ENCODE measurements around the gene NGF.

The NGF gene

DNA sequence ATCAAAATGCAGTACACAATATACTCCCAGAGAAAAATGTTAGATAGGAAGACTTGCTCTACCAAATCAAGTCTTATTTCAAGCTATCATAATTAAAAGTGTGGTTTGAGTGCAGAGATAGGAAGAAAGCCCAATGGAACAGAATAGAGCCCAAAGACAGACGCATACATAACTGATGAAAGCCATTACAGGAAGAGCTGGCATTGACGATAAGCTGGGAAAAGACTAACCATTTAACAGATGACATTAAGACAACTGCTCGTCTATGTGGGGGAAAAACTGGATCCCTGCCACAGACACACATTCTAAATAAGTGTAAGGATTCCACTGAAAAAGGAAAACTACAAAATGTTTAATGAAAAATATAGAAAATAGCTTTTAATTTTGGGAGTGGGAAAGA, 85.5 kb downstream of the NGF start:
- Histone ChIP-seq H3K27ac (ENCODE audit: low read length) (no peak overlapping the region), H3K4me1 (ENCODE audit: low read length) (no peaks in the 10 kb centered on the region), H3K9ac (ENCODE audit: low read length) (no peak overlapping the region), H3K9me2 (replicated peaks; ENCODE audit: insufficient read depth, low read length) (no peaks in the 10 kb centered on the region), H3K9me3 (replicated peaks; ENCODE audit: insufficient read depth, low read length) (no peaks in the 10 kb centered on the region), H3K4me3 (ENCODE audit: low read length) (no peak overlapping the region), H3K36me3 (replicated peaks; ENCODE audit: insufficient read depth, low read length) (no peaks in the 10 kb centered on the region), H3K4me2 (ENCODE audit: low read depth, low read length) (no peak overlapping the region), H3K27me3 (replicated peaks; ENCODE audit: insufficient read depth, low read length) (no peaks in the 10 kb centered on the region), H3F3A (ENCODE audit: insufficient read depth, low read length) (no peaks in the 10 kb centered on the region), H3K79me2 (ENCODE audit: low read length) (no peaks in the 10 kb centered on the region), H4K20me1 (ENCODE audit: insufficient read depth, low read length) (no peaks in the 10 kb centered on the region), H2AFZ (ENCODE audit: low read length) (no peak overlapping the region)
- DNase-seq, result no peak
- TF ChIP-seq EZH2phosphoT487 (IDR thresholded peaks at IDR 0.05; ENCODE audit: low read length) (no peak), EZH2 (optimal IDR thresholded peaks at IDR 0.05; ENCODE audit: low read depth, low read length) (no peak)
- TF ChIP-seq, protein P1, sequence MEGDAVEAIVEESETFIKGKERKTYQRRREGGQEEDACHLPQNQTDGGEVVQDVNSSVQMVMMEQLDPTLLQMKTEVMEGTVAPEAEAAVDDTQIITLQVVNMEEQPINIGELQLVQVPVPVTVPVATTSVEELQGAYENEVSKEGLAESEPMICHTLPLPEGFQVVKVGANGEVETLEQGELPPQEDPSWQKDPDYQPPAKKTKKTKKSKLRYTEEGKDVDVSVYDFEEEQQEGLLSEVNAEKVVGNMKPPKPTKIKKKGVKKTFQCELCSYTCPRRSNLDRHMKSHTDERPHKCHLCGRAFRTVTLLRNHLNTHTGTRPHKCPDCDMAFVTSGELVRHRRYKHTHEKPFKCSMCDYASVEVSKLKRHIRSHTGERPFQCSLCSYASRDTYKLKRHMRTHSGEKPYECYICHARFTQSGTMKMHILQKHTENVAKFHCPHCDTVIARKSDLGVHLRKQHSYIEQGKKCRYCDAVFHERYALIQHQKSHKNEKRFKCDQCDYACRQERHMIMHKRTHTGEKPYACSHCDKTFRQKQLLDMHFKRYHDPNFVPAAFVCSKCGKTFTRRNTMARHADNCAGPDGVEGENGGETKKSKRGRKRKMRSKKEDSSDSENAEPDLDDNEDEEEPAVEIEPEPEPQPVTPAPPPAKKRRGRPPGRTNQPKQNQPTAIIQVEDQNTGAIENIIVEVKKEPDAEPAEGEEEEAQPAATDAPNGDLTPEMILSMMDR (IDR thresholded peaks at IDR 0.05; ENCODE audit: low read length), result no peak

DNA sequence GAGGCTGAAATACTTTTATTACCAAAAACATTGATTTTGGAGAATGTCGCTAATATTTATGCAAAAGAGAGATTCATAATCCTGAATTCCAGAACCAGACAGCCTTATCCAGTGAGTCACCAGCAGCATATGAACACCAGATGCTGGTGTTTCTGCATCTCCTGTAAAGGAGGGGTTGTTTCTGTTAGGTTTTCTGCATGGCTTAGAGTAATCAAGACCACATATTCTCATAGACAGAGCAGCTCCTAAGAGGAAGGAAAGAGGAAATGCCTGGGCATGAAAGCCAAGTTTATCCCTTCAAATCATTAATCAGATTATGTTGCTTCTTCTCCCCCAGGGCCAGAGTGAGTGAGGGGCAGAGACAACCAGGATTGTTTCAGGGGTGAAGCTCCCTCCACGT, 86.2 kb downstream of the NGF start:
- H3K27ac ChIP-seq (ENCODE audit: low read length), result no peak overlapping the region
- no peaks in the 10 kb centered on the region for H3K36me3 ChIP-seq (replicated peaks; ENCODE audit: insufficient read depth, low read length)
- DNase-seq, result no peak
- H3K27me3 ChIP-seq (replicated peaks; ENCODE audit: insufficient read depth, low read length), result no peaks in the 10 kb centered on the region
- H3K4me3 ChIP-seq (ENCODE audit: low read length), result no peak overlapping the region
- no peaks in the 10 kb centered on the region for H3K79me2 ChIP-seq (ENCODE audit: low read length)
- no peaks in the 10 kb centered on the region for H3F3A ChIP-seq (ENCODE audit: insufficient read depth, low read length)
- no peak overlapping the region for H3K4me2 ChIP-seq (ENCODE audit: low read depth, low read length)
- no peak overlapping the region for H3K9ac ChIP-seq (ENCODE audit: low read length)
- no peak overlapping the region for H2AFZ ChIP-seq (ENCODE audit: low read length)
- no peaks in the 10 kb centered on the region for H3K9me2 ChIP-seq (replicated peaks; ENCODE audit: insufficient read depth, low read length)
- TF ChIP-seq EZH2 (optimal IDR thresholded peaks at IDR 0.05; ENCODE audit: low read depth, low read length) (no peak), EZH2phosphoT487 (IDR thresholded peaks at IDR 0.05; ENCODE audit: low read length) (no peak)
- TF ChIP-seq, protein P1 (IDR thresholded peaks at IDR 0.05; ENCODE audit: low read length), result no peak
- H3K4me1 ChIP-seq (ENCODE audit: low read length), result no peaks in the 10 kb centered on the region
- no peaks in the 10 kb centered on the region for H4K20me1 ChIP-seq (ENCODE audit: insufficient read depth, low read length)
- no peaks in the 10 kb centered on the region for H3K9me3 ChIP-seq (replicated peaks; ENCODE audit: insufficient read depth, low read length)

DNA sequence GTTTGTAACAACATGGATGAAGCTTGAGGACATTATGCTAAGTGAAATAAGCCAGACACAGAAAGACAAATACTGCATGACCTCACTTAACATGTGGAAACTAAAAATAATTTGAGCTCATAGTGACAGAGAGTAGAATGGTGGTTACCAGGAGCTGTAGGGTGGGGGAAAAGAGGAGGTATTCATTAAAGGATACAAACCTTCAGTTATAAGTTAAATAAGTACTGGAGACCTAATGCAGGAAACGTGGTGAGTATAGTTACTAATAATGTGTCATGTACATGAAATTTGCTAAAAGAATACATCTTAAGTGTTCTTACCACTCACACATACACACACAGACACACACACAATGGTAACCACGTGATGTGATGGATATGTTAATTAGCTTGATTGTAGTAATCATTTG, 86.7 kb downstream of the NGF start:
- H3K27ac ChIP-seq (ENCODE audit: low read length), result no peak overlapping the region
- H3K9me2 ChIP-seq (replicated peaks; ENCODE audit: insufficient read depth, low read length), result no peaks in the 10 kb centered on the region
- no peaks in the 10 kb centered on the region for H3F3A ChIP-seq (ENCODE audit: insufficient read depth, low read length)
- no peak overlapping the region for H3K4me3 ChIP-seq (ENCODE audit: low read length)
- no peaks in the 10 kb centered on the region for H3K79me2 ChIP-seq (ENCODE audit: low read length)
- H3K36me3 ChIP-seq (replicated peaks; ENCODE audit: insufficient read depth, low read length), result no peaks in the 10 kb centered on the region
- no peaks in the 10 kb centered on the region for H3K9me3 ChIP-seq (replicated peaks; ENCODE audit: insufficient read depth, low read length)
- H3K9ac ChIP-seq (ENCODE audit: low read length), result no peak overlapping the region
- H3K27me3 ChIP-seq (replicated peaks; ENCODE audit: insufficient read depth, low read length), result no peaks in the 10 kb centered on the region
- no peak overlapping the region for H2AFZ ChIP-seq (ENCODE audit: low read length)
- no peaks in the 10 kb centered on the region for H4K20me1 ChIP-seq (ENCODE audit: insufficient read depth, low read length)
- TF ChIP-seq EZH2phosphoT487 (IDR thresholded peaks at IDR 0.05; ENCODE audit: low read length), result no peak
- TF ChIP-seq EZH2 (optimal IDR thresholded peaks at IDR 0.05; ENCODE audit: low read depth, low read length), result no peak
- DNase-seq, result no peak
- no peak overlapping the region for H3K4me2 ChIP-seq (ENCODE audit: low read depth, low read length)
- H3K4me1 ChIP-seq (ENCODE audit: low read length), result no peaks in the 10 kb centered on the region

DNA sequence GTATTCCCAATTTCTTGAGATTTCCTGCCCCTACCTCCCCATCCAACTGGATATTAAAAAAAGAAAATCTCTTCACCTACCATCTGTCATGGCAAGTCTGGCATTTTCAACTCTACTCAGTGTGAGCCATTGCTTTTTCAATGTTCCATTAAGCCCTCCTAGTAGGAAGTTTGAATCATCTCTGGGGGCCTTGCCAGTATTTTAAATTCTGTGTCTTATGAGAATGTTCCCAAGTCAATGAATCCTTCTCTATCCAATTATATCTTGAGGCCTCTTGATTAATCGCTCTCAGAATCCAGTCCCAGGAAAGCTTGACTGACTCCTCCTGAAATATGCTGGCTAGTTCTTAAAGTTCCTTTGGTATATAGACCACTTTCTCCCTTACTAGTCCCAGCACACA, 91.5 kb downstream of the NGF start:
- Histone ChIP-seq H3F3A (ENCODE audit: insufficient read depth, low read length) (no peaks in the 10 kb centered on the region), H4K20me1 (ENCODE audit: insufficient read depth, low read length) (no peaks in the 10 kb centered on the region), H3K27ac (ENCODE audit: low read length) (no peak overlapping the region), H3K4me1 (ENCODE audit: low read length) (no peaks in the 10 kb centered on the region), H3K79me2 (ENCODE audit: low read length) (no peaks in the 10 kb centered on the region), H3K27me3 (replicated peaks; ENCODE audit: insufficient read depth, low read length) (no peaks in the 10 kb centered on the region), H3K9ac (ENCODE audit: low read length) (no peak overlapping the region), H3K4me2 (ENCODE audit: low read depth, low read length) (no peak overlapping the region), H3K36me3 (replicated peaks; ENCODE audit: insufficient read depth, low read length) (no peaks in the 10 kb centered on the region), H2AFZ (ENCODE audit: low read length) (no peak overlapping the region), H3K9me2 (replicated peaks; ENCODE audit: insufficient read depth, low read length) (no peaks in the 10 kb centered on the region), H3K4me3 (ENCODE audit: low read length) (no peak overlapping the region), H3K9me3 (replicated peaks; ENCODE audit: insufficient read depth, low read length) (no peaks in the 10 kb centered on the region)
- TF ChIP-seq EZH2 (optimal IDR thresholded peaks at IDR 0.05; ENCODE audit: low read depth, low read length), result no peak
- TF ChIP-seq, protein P1 (IDR thresholded peaks at IDR 0.05; ENCODE audit: low read length), result no peak
- no peak for TF ChIP-seq EZH2phosphoT487 (IDR thresholded peaks at IDR 0.05; ENCODE audit: low read length)
- no peak for DNase-seq

Data from MM.1S (cell line).